Chondrocyte (in vitro differentiated cells): ENCODE results near the gene NBEA. TPM values are rescaled to one million over a fixed set of nuclear protein-coding genes. Genes with fewer than 3 reads are reported as not detected.
A peak's percentile ranks its signal among the peaks of the same experiment; 100 is the strongest.

ENCODE experiments used
- DNase-seq: peaks from one replicate; pipeline ENCODE4 v3.0.0; 2021; ENCODE audit warnings: mixed read lengths, low spot score
- H3K27ac Mint-ChIP-seq: one replicate; pipeline ENCODE4 v1.8.0; 2021; ENCODE audit warnings: mild to moderate bottlenecking, moderate library complexity, mixed read lengths; ENCODE audit not compliant: unreplicated experiment
- H3K27me3 Mint-ChIP-seq: 2 replicates; pipeline ENCODE4 v1.8.0; 2021; ENCODE audit warnings: low read depth, mixed read lengths
- H3K36me3 Mint-ChIP-seq: 2 replicates; pipeline ENCODE4 v1.8.0; 2021; ENCODE audit warnings: low read depth, mixed read lengths
- H3K4me1 Mint-ChIP-seq: 2 replicates; pipeline ENCODE4 v1.8.0; 2021; ENCODE audit warnings: low read depth, mild to moderate bottlenecking, mixed read lengths
- H3K4me3 Mint-ChIP-seq: one replicate; pipeline ENCODE4 v1.8.0; 2021; ENCODE audit warnings: mild to moderate bottlenecking, moderate library complexity, mixed read lengths; ENCODE audit not compliant: unreplicated experiment
- H3K9me3 Mint-ChIP-seq: 2 replicates; pipeline ENCODE4 v1.8.0; 2021; ENCODE audit warnings: low read depth, mixed read lengths
- CTCF ChIP-seq: fragments of 200-600 bp; sonication (generic); IDR thresholded peaks from 2 replicates; pipeline ENCODE4 v1.5.0; 2021; ENCODE audit warnings: antibody characterized with exemption, mild to moderate bottlenecking, moderate library complexity
- long read RNA-seq: library from polyadenylated mRNA; stranded (forward); transcript quantifications from one replicate; pipeline ENCODE4 v2.0.0, GENCODE V29; 2021
- total RNA-seq: library from RNA; stranded (reverse); gene quantifications from 3 replicates; pipeline ENCODE4 v1.2.1, GENCODE V29; 2021

The NBEA gene
- 4.4 to 9.7 TPM (median 4.9 TPM) in 3 replicates for total RNA-seq
- long read RNA-seq, partial matches to known transcripts = 1 of 1 reads
- long read RNA-seq, other reads (novel, unspliced or antisense) = 0 of 1 reads

- peak; percentile 62 for TF ChIP-seq CTCF
- DNase-seq = peak; percentile 85
- peak within 1 kb of the TSS; percentile 88 for H3K4me3 Mint-ChIP-seq
- peaks cover 21% of the 10 kb centered on the region for H3K27me3 Mint-ChIP-seq
- no peaks in the 10 kb centered on the region for H3K36me3 Mint-ChIP-seq
- H3K9me3 Mint-ChIP-seq = no peaks in the 10 kb centered on the region
- H3K4me1 Mint-ChIP-seq = peaks cover 16% of the 10 kb centered on the region
- peak within 1 kb of the TSS; percentile 43 for H3K27ac Mint-ChIP-seq
These were observed at the start of gene NBEA for GRCh38 chr13:34941835-34942731. Gene NBEA, plus strand, starts transcription at chr13:34942270. Its CDS starts 551 bp downstream, at chr13:34942821.

- no peak for DNase-seq
- Mint-ChIP-seq H3K9me3 (no peaks in the 10 kb centered on the region), H3K4me3 (no peak overlapping the region), H3K27ac (no peak overlapping the region), H3K4me1 (no peaks in the 10 kb centered on the region), H3K27me3 (peaks cover 7% of the 10 kb centered on the region), H3K36me3 (no peaks in the 10 kb centered on the region)
- TF ChIP-seq CTCF = no peak
These were observed 47.3 kb upstream of the NBEA start for GRCh38 chr13:34894756-34895155.

GRCh38 chr13:34897220-34897619, 44.9 kb upstream of the NBEA start:
- DNase-seq = no peak
- H3K27ac Mint-ChIP-seq = no peak overlapping the region
- H3K9me3 Mint-ChIP-seq = no peaks in the 10 kb centered on the region
- TF ChIP-seq CTCF = no peak
- no peaks in the 10 kb centered on the region for H3K36me3 Mint-ChIP-seq
- H3K27me3 Mint-ChIP-seq = peaks cover 12% of the 10 kb centered on the region
- H3K4me1 Mint-ChIP-seq = no peaks in the 10 kb centered on the region
- no peak overlapping the region for H3K4me3 Mint-ChIP-seq

- TF ChIP-seq CTCF = no peak
- H3K36me3 Mint-ChIP-seq = no peaks in the 10 kb centered on the region
- H3K4me3 Mint-ChIP-seq = no peak overlapping the region
- peaks cover 17% of the 10 kb centered on the region for H3K27me3 Mint-ChIP-seq
- H3K4me1 Mint-ChIP-seq = no peaks in the 10 kb centered on the region
- DNase-seq = no peak
- H3K27ac Mint-ChIP-seq = no peak overlapping the region
- no peaks in the 10 kb centered on the region for H3K9me3 Mint-ChIP-seq
These were observed 42.2 kb upstream of the NBEA start for GRCh38 chr13:34899888-34900287.

- Mint-ChIP-seq H3K9me3 (no peaks in the 10 kb centered on the region), H3K36me3 (no peaks in the 10 kb centered on the region), H3K4me3 (no peak overlapping the region), H3K4me1 (no peaks in the 10 kb centered on the region), H3K27ac (no peak overlapping the region), H3K27me3 (peaks cover 17% of the 10 kb centered on the region)
- no peak for DNase-seq
- no peak for TF ChIP-seq CTCF
These were observed 41.8 kb upstream of the NBEA start for GRCh38 chr13:34900288-34900739.
